OCI-M2 (cell line): ENCODE data around the gene FLVCR1.

ENCODE experiments used
- DNase-seq: peaks from one replicate; lab custom pipeline; 2025; ENCODE audit not compliant: unreplicated experiment; lab: John Stamatoyannopoulos, UW

FLVCR1 gene

DNA sequence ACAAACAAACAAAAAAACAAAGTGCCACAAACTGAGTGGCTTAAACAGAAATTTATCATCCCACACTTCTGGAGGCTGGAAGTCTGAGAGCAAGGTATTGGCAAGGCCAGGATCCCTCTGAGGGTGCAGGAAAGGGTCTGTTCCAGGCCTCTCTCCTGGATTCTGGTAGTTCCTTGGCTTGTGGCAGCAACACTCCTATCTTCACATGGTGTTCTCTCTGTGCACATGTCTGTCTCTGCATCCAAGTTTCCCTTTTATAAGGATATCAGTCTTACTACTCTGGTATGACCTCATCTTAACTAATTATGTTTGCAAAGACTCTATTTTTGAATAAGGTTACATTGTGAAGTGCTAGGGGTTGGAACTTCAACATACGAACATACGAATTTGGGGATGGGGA, 87.0 kb downstream of the FLVCR1 start:
- no peak for DNase-seq

DNA sequence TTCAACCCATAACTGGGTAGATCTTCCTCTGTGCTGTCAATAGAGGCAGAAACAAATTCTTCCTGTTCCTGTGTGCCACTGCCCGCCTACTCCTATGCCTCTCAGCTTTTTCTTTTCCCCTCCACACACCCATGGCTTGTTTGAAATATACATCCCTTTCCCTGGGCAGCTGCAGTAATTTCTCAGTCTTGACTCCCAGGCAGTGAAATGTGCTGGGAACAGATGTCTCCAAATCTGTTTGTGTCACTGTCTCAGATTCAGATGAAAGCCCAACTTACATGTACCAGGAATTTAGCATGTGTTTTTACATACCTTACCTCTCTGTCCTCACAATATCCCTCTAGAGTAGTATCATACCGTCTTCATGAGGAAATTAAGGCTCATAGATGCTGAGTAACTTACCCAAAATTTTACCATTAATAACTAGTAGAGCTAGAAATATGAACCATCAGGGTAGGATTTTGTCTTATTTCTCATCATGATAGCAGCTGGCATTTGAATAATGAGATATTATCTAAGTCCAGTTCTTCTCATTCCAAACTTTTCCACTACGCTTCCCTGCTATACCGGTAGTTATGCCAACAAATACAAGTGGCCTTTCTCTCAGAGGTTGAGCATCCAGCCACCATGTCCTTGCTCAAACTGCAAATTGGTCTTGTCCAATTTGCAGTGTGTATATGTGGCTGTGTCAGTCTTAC, 87.5 kb downstream of the FLVCR1 start:
- no peak for DNase-seq

DNA sequence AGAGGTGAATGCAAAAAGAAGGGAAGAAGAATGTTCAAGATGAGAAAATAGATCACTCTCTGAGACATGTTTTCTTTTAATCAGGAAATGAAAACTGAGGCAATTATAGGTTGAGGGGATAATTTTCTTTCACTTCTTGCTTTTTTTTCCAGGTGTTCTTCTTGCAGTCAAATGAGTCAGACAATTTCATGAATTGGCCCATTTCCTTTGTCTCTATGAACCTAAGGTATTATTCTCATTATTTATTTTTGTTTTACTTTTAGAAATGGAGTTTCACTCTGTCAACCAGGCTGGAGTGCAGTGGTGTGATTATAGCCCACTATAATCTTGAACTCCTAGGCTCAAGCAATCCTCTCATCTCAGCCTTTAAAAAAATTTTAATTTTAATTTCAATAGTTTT, 88.8 kb downstream of the FLVCR1 start:
- DNase-seq, result no peak
